Neural progenitor cell (in vitro differentiated cells): ENCODE measurements around the gene IRF6. TPM values are rescaled to one million over a fixed set of nuclear protein-coding genes. Genes with fewer than 3 reads are reported as not detected.

Source experiments
- DNase-seq: peaks from one replicate; pipeline ENCODE4 v3.0.0-alpha.2; 2016; ENCODE audit warnings: low spot score
- H2AFZ ChIP-seq: fragments of 200-600 bp; sonication (generic); replicated peaks from 2 replicates; pipeline ENCODE4 v1.6.1; 2016; ENCODE audit warnings: antibody characterized with exemption
- H3F3A ChIP-seq: fragments of 200-600 bp; sonication (generic); 2 replicates; pipeline ENCODE4 v1.6.1; 2016; ENCODE audit warnings: antibody characterized with exemption, low read depth
- H3K27ac ChIP-seq: fragments of 200-600 bp; sonication (generic); 2 replicates; pipeline ENCODE4 v1.5.1; 2016; ENCODE audit warnings: mild to moderate bottlenecking
- H3K27me3 ChIP-seq: fragments of 200-600 bp; sonication (generic); 2 replicates; pipeline ENCODE4 v1.6.1; 2016; ENCODE audit warnings: mild to moderate bottlenecking, moderate library complexity
- H3K36me3 ChIP-seq: fragments of 200-600 bp; sonication (generic); 2 replicates; pipeline ENCODE4 v1.5.1; 2016
- H3K4me1 ChIP-seq: fragments of 200-600 bp; sonication (generic); 2 replicates; pipeline ENCODE4 v1.6.1; 2016; ENCODE audit warnings: mixed run types
- H3K4me2 ChIP-seq: fragments of 200-600 bp; sonication (generic); 2 replicates; pipeline ENCODE4 v1.6.1; 2016
- H3K4me3 ChIP-seq: fragments of 200-600 bp; sonication (generic); 2 replicates; pipeline ENCODE4 v1.5.1; 2016
- H3K79me2 ChIP-seq: fragments of 200-600 bp; sonication (generic); 2 replicates; pipeline ENCODE4 v1.6.1; 2016; ENCODE audit warnings: low read depth
- H3K9ac ChIP-seq: fragments of 200-600 bp; sonication (generic); 2 replicates; pipeline ENCODE4 v1.6.1; 2016
- H3K9me3 ChIP-seq: fragments of 200-600 bp; sonication (generic); 2 replicates; pipeline ENCODE4 v1.5.1; 2016; ENCODE audit warnings: low read depth
- H4K20me1 ChIP-seq: fragments of 200-600 bp; sonication (generic); 2 replicates; pipeline ENCODE4 v1.6.1; 2016; ENCODE audit warnings: low read depth
- H3K27ac Mint-ChIP-seq: 3 replicates; pipeline ENCODE4 v1.8.0; 2021; ENCODE audit warnings: mixed read lengths
- H3K27me3 Mint-ChIP-seq: 2 replicates; pipeline ENCODE4 v1.8.0; 2022; ENCODE audit warnings: low read depth, mild to moderate bottlenecking, inconsistent platforms, moderate library complexity, mixed read lengths; ENCODE audit not compliant: insufficient read depth
- H3K36me3 Mint-ChIP-seq: 3 replicates; pipeline ENCODE4 v1.8.0; 2021; ENCODE audit warnings: mixed read lengths
- H3K4me1 Mint-ChIP-seq: 3 replicates; pipeline ENCODE4 v1.8.0; 2021; ENCODE audit warnings: mixed read lengths
- H3K4me3 Mint-ChIP-seq: 3 replicates; pipeline ENCODE4 v1.8.0; 2021; ENCODE audit warnings: mild to moderate bottlenecking, moderate library complexity, mixed read lengths
- H3K9me3 Mint-ChIP-seq: 3 replicates; pipeline ENCODE4 v1.8.0; 2020; ENCODE audit warnings: mixed read lengths
- CTCF ChIP-seq: fragments of 200-600 bp; sonication (generic); IDR thresholded peaks from 2 replicates; pipeline ENCODE4 v1.5.1; 2017; ENCODE audit warnings: antibody characterized with exemption, mild to moderate bottlenecking
- EZH2 ChIP-seq: fragments of 200-600 bp; sonication (generic); IDR thresholded peaks from 2 replicates; pipeline ENCODE4 v1.6.1; 2017; ENCODE audit warnings: antibody characterized with exemption, mild to moderate bottlenecking, moderate library complexity
- EZH2phosphoT487 ChIP-seq: fragments of 200-600 bp; sonication (generic); IDR thresholded peaks from 2 replicates; pipeline ENCODE4 v1.6.1; 2017; ENCODE audit warnings: antibody characterized with exemption
- total RNA-seq: library from RNA; depleted of rRNA; stranded (reverse); fragments of >200 nt; gene quantifications from 2 replicates; pipeline ENCODE4 v1.2.3, GENCODE V29; 2015; ENCODE audit warnings: low replicate concordance

The IRF6 gene
- total RNA-seq, 1 donor from 2014 or later = 3.3 TPM

- Histone ChIP-seq H2AFZ (no peak overlapping the region), H3K79me2 (peaks cover 19% of the 10 kb centered on the region), H3K9me3 (no peaks in the 10 kb centered on the region), H3K27me3 (peaks cover 8% of the 10 kb centered on the region), H3K27ac (no peak overlapping the region), H3K36me3 (peaks cover 6% of the 10 kb centered on the region), H3K4me2 (no peak overlapping the region), H3K4me3 (no peak overlapping the region), H3F3A (peaks cover 4% of the 10 kb centered on the region), H3K9ac (no peak overlapping the region), H3K4me1 (no peaks in the 10 kb centered on the region), H4K20me1 (no peaks in the 10 kb centered on the region)
- TF ChIP-seq EZH2phosphoT487 (no peak), EZH2 (no peak)
- no peaks in the 10 kb centered on the region for H3K9me3 Mint-ChIP-seq
- H3K36me3 Mint-ChIP-seq = peaks cover 10% of the 10 kb centered on the region
- peak overlapping the region; percentile 54 for H3K4me3 Mint-ChIP-seq
- peaks cover 15% of the 10 kb centered on the region for H3K4me1 Mint-ChIP-seq
- DNase-seq = no peak
- H3K27me3 Mint-ChIP-seq = peaks cover 5% of the 10 kb centered on the region
- H3K27ac Mint-ChIP-seq = no peak overlapping the region
Measured at GRCh38 chr1:209829716-209830115, 23.8 kb upstream of the IRF6 start.

- H3K9ac ChIP-seq = no peak within 1 kb of the TSS
- H3K36me3 Mint-ChIP-seq = no peaks in the 10 kb centered on the region
- no peak within 1 kb of the TSS for H3K27ac ChIP-seq
- H3K9me3 Mint-ChIP-seq = no peaks in the 10 kb centered on the region
- TF ChIP-seq EZH2 (no peak), CTCF (peak; percentile 68)
- H3K9me3 ChIP-seq = no peaks in the 10 kb centered on the region
- peaks cover 6% of the 10 kb centered on the region for H3K27me3 Mint-ChIP-seq
- H3K36me3 ChIP-seq = peaks cover 6% of the 10 kb centered on the region
- H4K20me1 ChIP-seq = no peaks in the 10 kb centered on the region
- H3K79me2 ChIP-seq = peaks cover 19% of the 10 kb centered on the region
- peak; percentile 96 for DNase-seq
- no peaks in the 10 kb centered on the region for H3K4me1 ChIP-seq
- peak within 1 kb of the TSS; percentile 99 for H2AFZ ChIP-seq
- H3K4me3 ChIP-seq = peak within 1 kb of the TSS; percentile 94
- H3F3A ChIP-seq = peaks cover 4% of the 10 kb centered on the region
- H3K27me3 ChIP-seq = peaks cover 12% of the 10 kb centered on the region
- H3K4me1 Mint-ChIP-seq = peaks cover 15% of the 10 kb centered on the region
- peak within 1 kb of the TSS; percentile 86 for H3K4me2 ChIP-seq
- H3K27ac Mint-ChIP-seq = peak within 1 kb of the TSS; percentile 83
- peak within 1 kb of the TSS; percentile 96 for H3K4me3 Mint-ChIP-seq
Measured at GRCh38 chr1:209827384-209828262, 21.7 kb upstream of the IRF6 start, which contains the start of gene UTP25. UTP25 (plus strand) TSS chr1:209827972; CDS start chr1:209828064, 92 bp downstream.

GRCh38 chr1:209825591-209826434 is 19.9 kb upstream of the IRF6 start:
- peaks cover 4% of the 10 kb centered on the region for H3F3A ChIP-seq
- H3K27ac ChIP-seq = no peak overlapping the region
- H3K9ac ChIP-seq = no peak overlapping the region
- DNase-seq = no peak
- Mint-ChIP-seq H3K4me1 (peaks cover 15% of the 10 kb centered on the region), H3K36me3 (no peaks in the 10 kb centered on the region), H3K9me3 (no peaks in the 10 kb centered on the region), H3K27me3 (peaks cover 8% of the 10 kb centered on the region), H3K4me3 (no peak overlapping the region), H3K27ac (no peak overlapping the region)
- H4K20me1 ChIP-seq = no peaks in the 10 kb centered on the region
- H3K36me3 ChIP-seq = no peaks in the 10 kb centered on the region
- no peaks in the 10 kb centered on the region for H3K9me3 ChIP-seq
- no peaks in the 10 kb centered on the region for H3K4me1 ChIP-seq
- H3K79me2 ChIP-seq = peaks cover 19% of the 10 kb centered on the region
- H3K4me2 ChIP-seq = no peak overlapping the region
- H3K4me3 ChIP-seq = no peak overlapping the region
- no peak overlapping the region for H2AFZ ChIP-seq
- peaks cover 22% of the 10 kb centered on the region for H3K27me3 ChIP-seq
- TF ChIP-seq CTCF (no peak), EZH2phosphoT487 (no peak), EZH2 (no peak)
